WTC11 (cell line): ENCODE results near the gene BANK1. TPM values are rescaled to one million over a fixed set of nuclear protein-coding genes. Genes with fewer than 3 reads are reported as not detected.

Experiments
- ATAC-seq: fragments of 200-7000 bp; cut with Tn5 transposase; 2 replicates; pipeline ENCODE4 v1.10.0; 2021; ENCODE audit warnings: mild to moderate bottlenecking, moderate library complexity
- CTCF ChIA-PET: fragments of 300-600 bp; sonication (Branson Sonifier 250); formaldehyde crosslinking; loops from one replicate; lab custom pipeline; 2021; ENCODE audit warnings: antibody characterized with exemption; lab: Charles Lee
- POLR2A ChIA-PET: fragments of 350-600 bp; sonication (Branson Sonifier 250); formaldehyde crosslinking; loops from one replicate; lab custom pipeline; 2021; ENCODE audit warnings: antibody characterized with exemption; lab: Charles Lee
- DNase-seq: peaks from one replicate; pipeline ENCODE4 v3.0.0; 2021; ENCODE audit warnings: low spot score
- H3K27ac Mint-ChIP-seq: 2 replicates; pipeline ENCODE4 v1.8.0; 2021; ENCODE audit warnings: mixed read lengths
- H3K27me3 Mint-ChIP-seq: 2 replicates; pipeline ENCODE4 v1.8.0; 2021; ENCODE audit warnings: low read depth, mild to moderate bottlenecking, moderate library complexity, mixed read lengths
- H3K36me3 Mint-ChIP-seq: 2 replicates; pipeline ENCODE4 v1.8.0; 2021; ENCODE audit warnings: mixed read lengths
- H3K4me1 Mint-ChIP-seq: 2 replicates; pipeline ENCODE4 v1.8.0; 2022; ENCODE audit warnings: mixed read lengths
- H3K4me3 Mint-ChIP-seq: 2 replicates; pipeline ENCODE4 v1.8.0; 2021; ENCODE audit warnings: mild to moderate bottlenecking, moderate library complexity, mixed read lengths
- H3K9me3 Mint-ChIP-seq: 2 replicates; pipeline ENCODE4 v1.8.0; 2021; ENCODE audit warnings: mixed read lengths
- ATF1 ChIP-seq: sonication (generic); formaldehyde crosslinking; IDR thresholded peaks from 2 replicates; pipeline ENCODE4 v1.8.1; 2023; ENCODE audit warnings: mild to moderate bottlenecking, moderate library complexity, missing genetic modification reagents
- CBFB ChIP-seq: sonication (generic); formaldehyde crosslinking; IDR thresholded peaks from 2 replicates; pipeline ENCODE4 v1.8.1; 2022; ENCODE audit warnings: mild to moderate bottlenecking, low read depth, missing genetic modification reagents
- CREM ChIP-seq: sonication (generic); formaldehyde crosslinking; IDR thresholded peaks from 2 replicates; pipeline ENCODE4 v1.8.1; 2022; ENCODE audit warnings: mild to moderate bottlenecking, missing genetic modification reagents, moderate library complexity
- ESRRA ChIP-seq: sonication (generic); formaldehyde crosslinking; IDR thresholded peaks from 2 replicates; pipeline ENCODE4 v1.8.1; 2022; ENCODE audit warnings: mild to moderate bottlenecking, missing genetic modification reagents, borderline replicate concordance
- FOXJ3 ChIP-seq: sonication (generic); formaldehyde crosslinking; IDR thresholded peaks from 2 replicates; pipeline ENCODE4 v1.9.0; 2021; ENCODE audit warnings: missing genetic modification reagents, mild to moderate bottlenecking, borderline replicate concordance
- FOXP1 ChIP-seq: sonication (generic); formaldehyde crosslinking; IDR thresholded peaks from 2 replicates; pipeline ENCODE4 v1.8.0; 2022; ENCODE audit warnings: missing genetic modification reagents, mild to moderate bottlenecking, moderate library complexity, borderline replicate concordance
- JAZF1 ChIP-seq: fragments of 250-450 bp; sonication (Bioruptor Pico); IDR thresholded peaks from 2 replicates; pipeline ENCODE4 v1.9.0; 2021; ENCODE audit warnings: moderate library complexity, mild to moderate bottlenecking, inconsistent platforms
- NFYB ChIP-seq: sonication (generic); formaldehyde crosslinking; conservative IDR thresholded peaks from 2 replicates; pipeline ENCODE4 v1.8.0; 2022; ENCODE audit warnings: low read depth, missing genetic modification reagents
- NR3C1 ChIP-seq: sonication (generic); formaldehyde crosslinking; conservative IDR thresholded peaks from 2 replicates; pipeline ENCODE4 v1.8.1; 2023; ENCODE audit warnings: low read depth, mild to moderate bottlenecking, missing genetic modification reagents
- PRRX2 ChIP-seq: fragments of 250-450 bp; sonication (Bioruptor Pico); IDR thresholded peaks from 2 replicates; pipeline ENCODE4 v1.8.0; 2021; ENCODE audit warnings: mild to moderate bottlenecking
- TEAD1 ChIP-seq: sonication (generic); formaldehyde crosslinking; IDR thresholded peaks from 2 replicates; pipeline ENCODE4 v1.8.0; 2022; ENCODE audit warnings: mild to moderate bottlenecking, missing genetic modification reagents
- TEAD4 ChIP-seq: sonication (generic); formaldehyde crosslinking; IDR thresholded peaks from 2 replicates; pipeline ENCODE4 v1.8.0; 2022; ENCODE audit warnings: mild to moderate bottlenecking, missing genetic modification reagents
- ZNF138 ChIP-seq: sonication (generic); formaldehyde crosslinking; conservative IDR thresholded peaks from 2 replicates; pipeline ENCODE4 v1.8.1; 2022; ENCODE audit warnings: mild to moderate bottlenecking, moderate library complexity, missing genetic modification reagents
- ZNF416 ChIP-seq: fragments of 250-450 bp; sonication (Bioruptor Pico); IDR thresholded peaks from 2 replicates; pipeline ENCODE4 v1.9.0; 2021; ENCODE audit warnings: mild to moderate bottlenecking, inconsistent platforms
- ZNF671 ChIP-seq: fragments of 250-450 bp; sonication (Bioruptor Pico); IDR thresholded peaks from 2 replicates; pipeline ENCODE4 v1.8.0; 2021; ENCODE audit warnings: mild to moderate bottlenecking
- total RNA-seq: library from RNA; stranded (reverse); gene quantifications from 3 replicates; pipeline ENCODE4 v1.2.3, GENCODE V29; 2021
- TF ChIP-seq, protein P1 (sequence below): fragments of 250-450 bp; sonication (Bioruptor Pico); IDR thresholded peaks from 2 replicates; pipeline ENCODE4 v2.1.2; 2022; ENCODE audit warnings: mild to moderate bottlenecking, moderate library complexity
- TF ChIP-seq, protein P2 (sequence below): sonication (generic); formaldehyde crosslinking; IDR thresholded peaks from 2 replicates; pipeline ENCODE4 v1.8.1; 2022; ENCODE audit warnings: low read depth, missing genetic modification reagents, borderline replicate concordance
- TF ChIP-seq, protein P3 (sequence below): fragments of 200-600 bp; IDR thresholded peaks from 2 replicates; pipeline ENCODE4 v1.8.0; 2022; ENCODE audit warnings: antibody characterized with exemption
- TF ChIP-seq, protein P4 (sequence below): sonication (generic); formaldehyde crosslinking; IDR thresholded peaks from 2 replicates; pipeline ENCODE4 v1.8.0; 2023; ENCODE audit warnings: mild to moderate bottlenecking, missing genetic modification reagents
- TF ChIP-seq, protein P5 (sequence below): sonication (generic); formaldehyde crosslinking; IDR thresholded peaks from 2 replicates; pipeline ENCODE4 v1.8.1; 2023; ENCODE audit warnings: mild to moderate bottlenecking, missing genetic modification reagents, moderate library complexity
- TF ChIP-seq, protein P6 (sequence below): sonication (generic); formaldehyde crosslinking; conservative IDR thresholded peaks from 2 replicates; pipeline ENCODE4 v1.8.1; 2022; ENCODE audit warnings: mild to moderate bottlenecking, missing genetic modification reagents
- TF ChIP-seq, protein P7 (sequence below): sonication (generic); formaldehyde crosslinking; IDR thresholded peaks from 2 replicates; pipeline ENCODE4 v1.8.0; 2022; ENCODE audit warnings: mild to moderate bottlenecking, missing genetic modification reagents

The BANK1 gene
- total RNA-seq, 1 experiment from 2014 or later, result 0.68 TPM

DNA sequence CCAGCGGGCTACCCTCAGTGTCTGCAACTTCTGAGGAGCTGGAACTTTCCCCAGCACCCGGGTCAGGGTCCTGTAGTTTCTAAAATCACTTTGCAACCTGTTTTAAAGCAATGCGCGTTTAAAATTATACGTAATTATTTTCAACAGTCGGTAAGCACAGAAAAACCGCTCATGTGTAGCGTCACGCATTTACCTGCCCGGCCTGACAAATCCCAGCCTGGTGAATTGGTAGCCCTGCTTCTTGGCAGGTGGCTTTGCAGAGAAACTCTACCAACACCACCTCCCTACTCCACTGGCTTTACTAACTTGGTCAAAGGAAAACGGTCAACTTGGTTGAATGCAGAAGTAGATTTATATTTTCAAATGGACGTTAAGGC, 640 bp downstream of the BANK1 start (continued):
- TF ChIP-seq, protein P1, sequence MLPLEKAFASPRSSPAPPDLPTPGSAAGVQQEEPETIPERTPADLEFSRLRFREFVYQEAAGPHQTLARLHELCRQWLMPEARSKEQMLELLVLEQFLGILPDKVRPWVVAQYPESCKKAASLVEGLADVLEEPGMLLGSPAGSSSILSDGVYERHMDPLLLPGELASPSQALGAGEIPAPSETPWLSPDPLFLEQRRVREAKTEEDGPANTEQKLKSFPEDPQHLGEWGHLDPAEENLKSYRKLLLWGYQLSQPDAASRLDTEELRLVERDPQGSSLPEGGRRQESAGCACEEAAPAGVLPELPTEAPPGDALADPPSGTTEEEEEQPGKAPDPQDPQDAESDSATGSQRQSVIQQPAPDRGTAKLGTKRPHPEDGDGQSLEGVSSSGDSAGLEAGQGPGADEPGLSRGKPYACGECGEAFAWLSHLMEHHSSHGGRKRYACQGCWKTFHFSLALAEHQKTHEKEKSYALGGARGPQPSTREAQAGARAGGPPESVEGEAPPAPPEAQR (CRISPR knock-in tag), result no peak
- TF ChIP-seq, protein P2, sequence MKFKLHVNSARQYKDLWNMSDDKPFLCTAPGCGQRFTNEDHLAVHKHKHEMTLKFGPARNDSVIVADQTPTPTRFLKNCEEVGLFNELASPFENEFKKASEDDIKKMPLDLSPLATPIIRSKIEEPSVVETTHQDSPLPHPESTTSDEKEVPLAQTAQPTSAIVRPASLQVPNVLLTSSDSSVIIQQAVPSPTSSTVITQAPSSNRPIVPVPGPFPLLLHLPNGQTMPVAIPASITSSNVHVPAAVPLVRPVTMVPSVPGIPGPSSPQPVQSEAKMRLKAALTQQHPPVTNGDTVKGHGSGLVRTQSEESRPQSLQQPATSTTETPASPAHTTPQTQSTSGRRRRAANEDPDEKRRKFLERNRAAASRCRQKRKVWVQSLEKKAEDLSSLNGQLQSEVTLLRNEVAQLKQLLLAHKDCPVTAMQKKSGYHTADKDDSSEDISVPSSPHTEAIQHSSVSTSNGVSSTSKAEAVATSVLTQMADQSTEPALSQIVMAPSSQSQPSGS, result no peak
- TF ChIP-seq ATF1 (CRISPR knock-in tag) (no peak), NR3C1 (CRISPR knock-in tag) (no peak), ZNF416 (CRISPR knock-in tag) (no peak), ZNF671 (no peak)

DNA sequence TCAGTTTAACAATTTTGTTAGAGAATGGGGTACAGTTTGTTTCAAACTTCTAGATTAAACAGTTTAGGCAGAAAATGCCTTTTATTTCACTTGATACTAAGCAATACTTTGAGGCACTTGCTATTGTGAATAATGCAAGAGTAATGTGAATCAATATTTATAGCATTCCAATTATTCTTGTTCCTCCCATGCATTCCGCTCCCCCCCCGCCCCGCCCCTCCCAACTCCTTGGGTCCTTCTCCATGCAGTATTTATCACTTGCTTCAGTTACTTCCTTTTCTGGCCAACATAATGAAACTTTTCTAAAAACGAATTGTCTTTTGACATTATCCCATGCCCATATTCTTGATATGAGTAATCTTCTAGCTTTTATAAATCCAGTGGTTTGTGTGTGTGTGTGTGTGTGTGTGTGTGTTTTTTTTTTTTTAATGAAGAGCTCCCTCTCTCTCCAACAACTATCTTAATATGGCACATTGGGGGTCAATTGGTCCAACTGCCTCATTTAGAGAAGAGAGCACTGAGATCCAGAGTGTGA, 1.6 kb downstream of the BANK1 start:
- Mint-ChIP-seq H3K4me1 (peaks cover 19% of the 10 kb centered on the region), H3K9me3 (peaks cover 5% of the 10 kb centered on the region), H3K27me3 (peaks cover 2% of the 10 kb centered on the region; the same call in 1 of the 2 replicates), H3K4me3 (no peak overlapping the region), H3K27ac (no peak overlapping the region), H3K36me3 (peaks cover 4% of the 10 kb centered on the region)
- ChIA-PET POLR2A (no interaction called here), CTCF (no interaction called here)
- TF ChIP-seq ESRRA (CRISPR knock-in tag) (no peak), PRRX2 (CRISPR knock-in tag) (no peak), TEAD1 (CRISPR knock-in tag) (no peak), FOXP1 (CRISPR knock-in tag) (no peak), CREM (CRISPR knock-in tag) (no peak), JAZF1 (CRISPR knock-in tag) (no peak)
- TF ChIP-seq, protein P3, sequence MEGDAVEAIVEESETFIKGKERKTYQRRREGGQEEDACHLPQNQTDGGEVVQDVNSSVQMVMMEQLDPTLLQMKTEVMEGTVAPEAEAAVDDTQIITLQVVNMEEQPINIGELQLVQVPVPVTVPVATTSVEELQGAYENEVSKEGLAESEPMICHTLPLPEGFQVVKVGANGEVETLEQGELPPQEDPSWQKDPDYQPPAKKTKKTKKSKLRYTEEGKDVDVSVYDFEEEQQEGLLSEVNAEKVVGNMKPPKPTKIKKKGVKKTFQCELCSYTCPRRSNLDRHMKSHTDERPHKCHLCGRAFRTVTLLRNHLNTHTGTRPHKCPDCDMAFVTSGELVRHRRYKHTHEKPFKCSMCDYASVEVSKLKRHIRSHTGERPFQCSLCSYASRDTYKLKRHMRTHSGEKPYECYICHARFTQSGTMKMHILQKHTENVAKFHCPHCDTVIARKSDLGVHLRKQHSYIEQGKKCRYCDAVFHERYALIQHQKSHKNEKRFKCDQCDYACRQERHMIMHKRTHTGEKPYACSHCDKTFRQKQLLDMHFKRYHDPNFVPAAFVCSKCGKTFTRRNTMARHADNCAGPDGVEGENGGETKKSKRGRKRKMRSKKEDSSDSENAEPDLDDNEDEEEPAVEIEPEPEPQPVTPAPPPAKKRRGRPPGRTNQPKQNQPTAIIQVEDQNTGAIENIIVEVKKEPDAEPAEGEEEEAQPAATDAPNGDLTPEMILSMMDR, result no peak
- TF ChIP-seq, protein P4, sequence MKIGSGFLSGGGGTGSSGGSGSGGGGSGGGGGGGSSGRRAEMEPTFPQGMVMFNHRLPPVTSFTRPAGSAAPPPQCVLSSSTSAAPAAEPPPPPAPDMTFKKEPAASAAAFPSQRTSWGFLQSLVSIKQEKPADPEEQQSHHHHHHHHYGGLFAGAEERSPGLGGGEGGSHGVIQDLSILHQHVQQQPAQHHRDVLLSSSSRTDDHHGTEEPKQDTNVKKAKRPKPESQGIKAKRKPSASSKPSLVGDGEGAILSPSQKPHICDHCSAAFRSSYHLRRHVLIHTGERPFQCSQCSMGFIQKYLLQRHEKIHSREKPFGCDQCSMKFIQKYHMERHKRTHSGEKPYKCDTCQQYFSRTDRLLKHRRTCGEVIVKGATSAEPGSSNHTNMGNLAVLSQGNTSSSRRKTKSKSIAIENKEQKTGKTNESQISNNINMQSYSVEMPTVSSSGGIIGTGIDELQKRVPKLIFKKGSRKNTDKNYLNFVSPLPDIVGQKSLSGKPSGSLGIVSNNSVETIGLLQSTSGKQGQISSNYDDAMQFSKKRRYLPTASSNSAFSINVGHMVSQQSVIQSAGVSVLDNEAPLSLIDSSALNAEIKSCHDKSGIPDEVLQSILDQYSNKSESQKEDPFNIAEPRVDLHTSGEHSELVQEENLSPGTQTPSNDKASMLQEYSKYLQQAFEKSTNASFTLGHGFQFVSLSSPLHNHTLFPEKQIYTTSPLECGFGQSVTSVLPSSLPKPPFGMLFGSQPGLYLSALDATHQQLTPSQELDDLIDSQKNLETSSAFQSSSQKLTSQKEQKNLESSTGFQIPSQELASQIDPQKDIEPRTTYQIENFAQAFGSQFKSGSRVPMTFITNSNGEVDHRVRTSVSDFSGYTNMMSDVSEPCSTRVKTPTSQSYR (CRISPR knock-in tag), result no peak
- TF ChIP-seq, protein P5, sequence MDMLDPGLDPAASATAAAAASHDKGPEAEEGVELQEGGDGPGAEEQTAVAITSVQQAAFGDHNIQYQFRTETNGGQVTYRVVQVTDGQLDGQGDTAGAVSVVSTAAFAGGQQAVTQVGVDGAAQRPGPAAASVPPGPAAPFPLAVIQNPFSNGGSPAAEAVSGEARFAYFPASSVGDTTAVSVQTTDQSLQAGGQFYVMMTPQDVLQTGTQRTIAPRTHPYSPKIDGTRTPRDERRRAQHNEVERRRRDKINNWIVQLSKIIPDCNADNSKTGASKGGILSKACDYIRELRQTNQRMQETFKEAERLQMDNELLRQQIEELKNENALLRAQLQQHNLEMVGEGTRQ (CRISPR knock-in tag), result no peak
- TF ChIP-seq, protein P6, sequence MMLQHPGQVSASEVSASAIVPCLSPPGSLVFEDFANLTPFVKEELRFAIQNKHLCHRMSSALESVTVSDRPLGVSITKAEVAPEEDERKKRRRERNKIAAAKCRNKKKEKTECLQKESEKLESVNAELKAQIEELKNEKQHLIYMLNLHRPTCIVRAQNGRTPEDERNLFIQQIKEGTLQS (CRISPR knock-in tag), result no peak
- ATAC-seq (no peak), DNase-seq (no peak)

DNA sequence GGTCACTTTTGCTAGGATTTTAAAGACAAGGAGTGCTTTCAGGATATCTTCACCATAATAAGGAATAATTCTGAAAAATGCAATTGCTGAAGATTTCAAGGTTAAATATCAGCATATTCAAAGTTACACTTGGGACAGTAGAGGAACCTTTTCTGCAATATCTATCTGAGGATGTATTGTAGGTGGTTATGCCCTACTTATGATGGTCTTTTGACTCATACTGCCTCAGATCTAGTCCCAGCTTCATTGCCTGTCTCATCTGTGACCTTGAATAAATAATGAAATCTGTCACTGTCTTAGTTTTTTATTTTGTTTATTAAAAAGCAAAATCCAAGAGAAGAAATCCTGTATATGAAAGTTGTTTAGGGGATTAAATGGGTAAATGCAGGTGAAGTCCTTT, 2.9 kb downstream of the BANK1 start:
- no peak for ATAC-seq
- DNase-seq, result no peak
- H3K27me3 Mint-ChIP-seq, result no peaks in the 10 kb centered on the region
- peaks cover 15% of the 10 kb centered on the region for H3K4me1 Mint-ChIP-seq
- H3K27ac Mint-ChIP-seq, result no peak overlapping the region
- peaks cover 7% of the 10 kb centered on the region for H3K9me3 Mint-ChIP-seq
- POLR2A ChIA-PET, result no interaction called here
- H3K4me3 Mint-ChIP-seq, result no peak overlapping the region
- CTCF ChIA-PET, result no interaction called here
- H3K36me3 Mint-ChIP-seq, result no peaks in the 10 kb centered on the region
- TF ChIP-seq ZNF138 (CRISPR knock-in tag), result no peak
- TF ChIP-seq, protein P4 (CRISPR knock-in tag), result no peak
- no peak for TF ChIP-seq CBFB (CRISPR knock-in tag)
- no peak for TF ChIP-seq NFYB (CRISPR knock-in tag)
- TF ChIP-seq, protein P7, sequence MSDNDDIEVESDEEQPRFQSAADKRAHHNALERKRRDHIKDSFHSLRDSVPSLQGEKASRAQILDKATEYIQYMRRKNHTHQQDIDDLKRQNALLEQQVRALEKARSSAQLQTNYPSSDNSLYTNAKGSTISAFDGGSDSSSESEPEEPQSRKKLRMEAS (CRISPR knock-in tag), result no peak
- TF ChIP-seq FOXJ3 (CRISPR knock-in tag), result no peak
- no peak for TF ChIP-seq TEAD4 (CRISPR knock-in tag)
